H1 (cell line): ENCODE data around the gene MAPK11. TPM values are rescaled to one million over a fixed set of nuclear protein-coding genes. Genes with fewer than 3 reads are reported as not detected.

Source experiments
- MAX ChIP-seq: IDR thresholded peaks from 2 replicates; pipeline ENCODE4 v1.6.1; 2012; ENCODE audit warnings: inconsistent platforms
- polyA plus RNA-seq, 7 experiments: library from polyadenylated mRNA; depleted of rRNA in 3 of 7; stranded (reverse) in 5 of 7; unstranded in 2 of 7; fragments of >200 nt in 5 of 7; fragments of 200-250 nt in 2 of 7; gene quantifications; 1 replicate in 5 of 7; 2 replicates in 1 of 7; 4 replicates in 1 of 7; pipeline versions ENCODE4 v1.2.1 to v1.2.3, GENCODE V29; 2011 to 2013; ENCODE audit warnings: missing spikeins in 2 of 7, mixed read lengths in 2 of 7
- total RNA-seq: library from RNA; stranded (reverse); fragmentation: NEBNext Ultra II Directional; extraction: Animal tissue kit (Norgen Biotek cat#: 25700); gene quantifications from 2 replicates; pipeline ENCODE4 v1.2.1, GENCODE V29; 2021

MAPK11 gene
- total and polyA plus RNA-seq, 2 of the 8 experiments (the other 6 are each of a cell fraction or from before 2014, with no cell fraction given): 0.70 to 1.5 TPM

DNA sequence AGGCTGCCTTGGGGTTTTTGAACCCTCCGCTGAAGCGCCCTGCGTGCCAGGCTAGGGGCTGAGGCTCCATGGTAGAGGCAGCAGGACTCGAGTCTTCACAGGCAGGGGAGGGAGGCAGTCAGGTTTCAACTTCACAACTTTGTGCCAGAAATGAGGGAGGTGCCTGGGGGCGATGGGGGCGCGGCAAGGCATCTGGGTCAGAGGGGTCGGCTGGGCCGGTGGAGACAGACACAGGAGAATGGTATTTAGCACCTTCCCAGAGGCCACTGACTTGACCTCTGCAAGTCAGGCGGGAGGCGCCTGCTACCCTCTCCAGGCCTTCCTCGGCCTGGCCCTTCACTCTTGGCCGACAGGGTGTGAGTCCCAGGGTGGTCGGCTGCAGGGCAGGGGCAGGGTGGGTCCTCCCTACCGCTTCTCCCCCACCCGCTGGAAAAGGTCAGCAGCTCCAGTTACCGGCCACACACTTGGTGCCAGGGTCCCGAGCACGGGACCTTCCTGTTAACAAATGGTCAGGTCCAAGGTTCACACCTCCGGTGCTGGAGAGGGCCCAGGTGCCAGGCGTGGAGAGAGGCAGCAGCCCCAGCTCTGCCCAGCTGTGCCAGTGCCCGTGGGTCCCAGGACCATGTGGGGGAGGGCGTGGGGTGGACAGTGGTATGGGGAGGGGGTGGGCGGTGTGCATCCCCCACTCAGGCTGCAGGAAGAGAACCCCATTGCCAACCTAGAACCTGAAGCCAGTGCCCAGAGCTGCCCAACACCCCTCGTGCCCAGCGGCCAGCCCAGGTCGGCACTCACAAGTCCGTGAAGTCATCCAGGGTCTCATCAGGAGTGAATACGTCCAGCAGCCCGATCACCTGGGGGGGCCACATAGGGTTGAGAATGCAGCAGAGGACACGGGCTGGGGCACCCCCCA lies 12.5 kb downstream of the MAPK11 start (continued):
- TF ChIP-seq MAX: no peak
